ENCODE results near the gene LMTK2.

LMTK2 gene

DNA sequence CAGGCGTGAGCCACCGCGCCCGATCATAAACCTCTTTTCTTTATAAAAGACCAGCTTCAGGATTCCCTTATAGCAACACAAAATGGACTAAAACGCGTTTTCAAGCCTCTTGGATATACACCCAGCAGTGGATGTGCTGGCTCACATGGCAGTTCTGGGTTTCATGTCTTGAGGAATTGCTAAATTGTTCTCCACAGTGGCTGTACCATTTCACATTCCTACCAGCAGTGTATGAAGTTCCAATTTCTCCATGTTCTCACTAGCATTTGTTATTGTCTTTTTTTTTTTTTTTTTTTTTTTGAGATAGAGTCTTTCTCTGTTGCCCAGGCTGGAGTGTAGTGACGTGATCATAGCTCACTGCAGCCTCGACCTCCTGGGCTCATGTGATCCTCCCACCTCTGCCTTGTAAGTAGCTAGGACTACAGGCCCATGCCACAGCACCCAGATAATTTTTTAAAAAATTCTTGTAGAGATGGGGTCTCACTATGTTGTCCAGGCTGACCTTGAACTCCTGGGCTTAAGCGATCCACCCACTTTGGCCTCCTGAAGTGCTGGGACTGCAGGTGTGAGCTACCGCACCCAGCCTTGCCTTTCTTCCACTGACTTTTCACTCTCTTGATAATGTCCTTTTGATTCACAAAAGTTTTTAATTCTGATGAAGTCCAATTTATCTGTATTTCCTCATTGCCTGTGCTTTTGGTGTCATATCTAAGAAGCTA is 127.9 kb downstream of the LMTK2 start:
- DNase-seq (ENCODE audit: extremely low read depth, low read depth) = no peak
- TF ChIP-seq, protein P1, sequence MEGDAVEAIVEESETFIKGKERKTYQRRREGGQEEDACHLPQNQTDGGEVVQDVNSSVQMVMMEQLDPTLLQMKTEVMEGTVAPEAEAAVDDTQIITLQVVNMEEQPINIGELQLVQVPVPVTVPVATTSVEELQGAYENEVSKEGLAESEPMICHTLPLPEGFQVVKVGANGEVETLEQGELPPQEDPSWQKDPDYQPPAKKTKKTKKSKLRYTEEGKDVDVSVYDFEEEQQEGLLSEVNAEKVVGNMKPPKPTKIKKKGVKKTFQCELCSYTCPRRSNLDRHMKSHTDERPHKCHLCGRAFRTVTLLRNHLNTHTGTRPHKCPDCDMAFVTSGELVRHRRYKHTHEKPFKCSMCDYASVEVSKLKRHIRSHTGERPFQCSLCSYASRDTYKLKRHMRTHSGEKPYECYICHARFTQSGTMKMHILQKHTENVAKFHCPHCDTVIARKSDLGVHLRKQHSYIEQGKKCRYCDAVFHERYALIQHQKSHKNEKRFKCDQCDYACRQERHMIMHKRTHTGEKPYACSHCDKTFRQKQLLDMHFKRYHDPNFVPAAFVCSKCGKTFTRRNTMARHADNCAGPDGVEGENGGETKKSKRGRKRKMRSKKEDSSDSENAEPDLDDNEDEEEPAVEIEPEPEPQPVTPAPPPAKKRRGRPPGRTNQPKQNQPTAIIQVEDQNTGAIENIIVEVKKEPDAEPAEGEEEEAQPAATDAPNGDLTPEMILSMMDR (IDR thresholded peaks at IDR 0.05; ENCODE audit: low read depth, low read length) = no peak; the same call in none of the 2 replicates

DNA sequence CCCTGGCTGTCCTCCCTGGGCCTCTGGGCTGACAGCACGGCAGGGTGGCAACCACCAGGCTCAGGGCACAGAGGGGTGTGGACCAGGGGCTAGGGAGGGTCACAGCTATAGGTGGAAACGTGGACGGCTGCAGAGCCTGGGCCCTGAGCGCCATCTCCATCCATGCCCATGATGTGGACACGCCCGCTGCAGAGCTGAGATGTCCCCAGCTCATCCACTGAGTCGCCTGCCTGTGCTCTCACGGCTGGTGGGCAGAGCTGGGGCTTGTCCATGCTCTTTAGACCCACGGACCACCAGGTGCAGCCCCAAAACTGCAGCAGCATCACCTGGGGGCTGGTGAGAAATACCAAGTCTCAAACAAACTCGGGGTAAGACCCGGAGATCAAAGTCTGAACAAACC is 129.2 kb downstream of the LMTK2 start:
- no peak for DNase-seq (ENCODE audit: extremely low read depth, low read depth)
- TF ChIP-seq, protein P1 (IDR thresholded peaks at IDR 0.05; ENCODE audit: low read depth, low read length) = no peak

DNA sequence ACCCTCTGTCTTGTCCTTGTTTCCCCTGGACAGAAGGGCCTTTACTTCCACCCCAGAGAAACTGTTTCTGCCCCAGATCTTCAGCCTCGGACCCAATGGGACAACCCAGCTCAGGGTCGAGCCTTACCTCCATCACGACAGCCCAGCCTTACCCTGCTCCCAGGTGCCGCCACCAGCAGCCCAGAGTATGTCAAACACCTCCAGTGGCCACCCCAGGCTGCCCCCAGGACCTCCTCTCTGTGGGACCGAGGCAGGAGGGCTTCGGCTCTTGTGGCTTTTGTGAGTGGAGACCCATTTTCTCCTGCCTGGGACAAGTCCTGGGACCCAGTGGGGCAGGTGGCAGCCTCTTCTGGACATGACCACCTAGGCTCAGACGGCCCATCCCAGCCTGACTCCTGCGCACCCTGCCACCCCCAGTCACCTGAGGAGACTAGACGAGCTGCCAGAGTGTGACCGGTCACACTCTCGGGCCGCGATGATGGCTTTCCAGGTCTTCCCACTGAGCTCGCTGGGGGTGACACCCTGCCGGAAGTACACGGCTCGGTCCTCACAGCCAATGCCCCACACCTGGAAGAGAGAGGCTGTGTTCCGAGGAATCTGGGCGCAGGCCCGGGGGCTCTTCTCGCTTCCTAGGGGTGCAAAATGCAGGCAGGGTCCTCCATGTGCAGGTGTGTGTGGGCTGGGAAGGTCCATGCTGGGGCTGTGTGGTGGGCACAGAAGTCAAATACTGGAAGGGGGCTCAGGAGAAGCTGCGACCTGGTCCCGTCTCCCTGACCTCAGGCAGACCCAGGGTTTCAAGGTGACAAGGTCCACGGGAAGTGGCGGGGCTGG is 129.9 kb downstream of the LMTK2 start:
- DNase-seq (ENCODE audit: extremely low read depth, low read depth) = no peak
- TF ChIP-seq, protein P1 (IDR thresholded peaks at IDR 0.05; ENCODE audit: low read depth, low read length) = no peak

DNA sequence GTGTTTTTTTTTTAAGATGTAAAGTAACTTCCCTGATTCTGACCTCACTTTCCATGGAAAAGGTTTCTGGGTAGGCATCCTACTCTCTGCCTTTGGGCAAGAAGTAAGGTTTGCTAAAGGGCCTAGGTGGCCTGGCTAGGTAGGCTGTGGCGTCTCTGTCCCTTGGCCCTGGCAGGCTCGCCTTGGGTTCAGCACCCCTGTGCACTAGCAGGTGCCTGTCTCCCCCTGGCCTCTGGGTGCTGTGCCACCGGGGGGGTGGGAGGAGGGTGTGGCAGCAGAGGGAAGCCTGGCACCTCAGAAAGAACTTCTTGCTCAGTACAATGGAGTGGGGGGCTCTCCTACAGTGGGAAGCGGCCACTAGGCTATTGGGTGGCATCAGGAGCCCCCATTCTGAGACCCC is 131.4 kb downstream of the LMTK2 start:
- TF ChIP-seq, protein P1 (IDR thresholded peaks at IDR 0.05; ENCODE audit: low read depth, low read length) = no peak
- no peak for DNase-seq (ENCODE audit: extremely low read depth, low read depth)

DNA sequence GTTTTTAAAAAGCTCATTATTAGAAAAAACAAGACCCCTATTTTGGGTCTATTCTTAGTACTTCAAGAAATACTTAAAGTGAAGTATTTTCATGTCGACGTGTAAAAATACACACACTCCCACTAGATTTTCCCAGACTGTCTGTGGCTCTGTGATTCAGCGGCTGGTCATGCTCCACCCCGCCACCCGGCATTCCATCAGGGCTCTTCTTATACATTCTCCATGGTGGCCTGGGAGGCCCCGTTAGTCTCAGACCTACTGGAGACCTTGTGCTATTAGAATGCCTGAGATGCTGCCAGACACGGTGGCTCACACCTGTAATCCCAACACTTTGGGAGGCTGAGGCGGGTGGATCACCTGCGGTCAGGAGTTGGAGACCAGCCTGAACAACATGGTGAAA is 132.3 kb downstream of the LMTK2 start:
- DNase-seq (ENCODE audit: extremely low read depth, low read depth) = no peak
- TF ChIP-seq, protein P1 (IDR thresholded peaks at IDR 0.05; ENCODE audit: low read depth, low read length) = no peak

DNA sequence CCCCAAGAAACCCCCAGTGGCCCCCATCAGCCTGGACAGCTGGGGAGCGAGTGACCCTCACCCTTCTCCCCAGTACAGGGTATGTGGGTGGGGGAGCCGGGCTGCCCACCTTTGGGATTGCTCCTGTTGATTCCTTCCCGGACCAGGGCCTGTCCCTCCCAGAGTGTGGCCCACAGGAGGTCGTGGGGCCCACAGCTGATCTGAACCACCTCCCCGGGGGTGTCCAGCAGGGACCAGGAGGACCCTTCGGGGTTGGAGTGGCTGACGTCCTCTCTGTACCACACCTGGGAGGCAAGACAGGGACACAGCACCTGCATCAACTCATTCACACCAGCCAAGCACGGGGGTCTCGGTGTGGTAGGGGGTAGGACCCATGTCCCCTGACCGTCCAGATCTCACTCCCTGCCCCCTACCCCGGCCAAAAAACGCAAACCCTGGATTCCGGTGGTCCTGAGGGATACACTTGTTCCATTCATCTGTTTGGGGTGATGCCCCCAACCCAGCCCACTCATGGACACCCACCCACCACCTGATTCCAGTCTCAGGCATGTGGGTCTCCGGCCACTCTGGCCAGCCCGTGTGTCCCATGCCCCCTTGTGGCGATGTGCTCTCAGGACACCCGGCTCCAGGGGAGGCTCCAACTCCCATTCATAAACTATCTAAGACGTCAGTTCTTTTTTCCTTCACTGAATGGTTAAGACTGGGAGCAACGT is 134.5 kb downstream of the LMTK2 start:
- no peak for DNase-seq (ENCODE audit: extremely low read depth, low read depth)
- TF ChIP-seq, protein P1 (IDR thresholded peaks at IDR 0.05; ENCODE audit: low read depth, low read length) = peak; percentile 65
